PC-3 (cell line): ENCODE measurements around the gene UBL7.

ENCODE experiments used
- EZH2 ChIP-seq: fragments of 300-600 bp; sonication (generic); IDR thresholded peaks from one replicate; pipeline ENCODE4 v1.6.1; 2017; ENCODE audit warnings: antibody characterized with exemption, mild to moderate bottlenecking, low read length; ENCODE audit not compliant: unreplicated experiment
- TF ChIP-seq, protein P1 (sequence below): fragments of 300-600 bp; sonication (generic); conservative IDR thresholded peaks from 2 replicates; pipeline ENCODE4 v1.5.1; 2017; ENCODE audit warnings: antibody characterized with exemption, low read depth, mild to moderate bottlenecking, low read length

DNA sequence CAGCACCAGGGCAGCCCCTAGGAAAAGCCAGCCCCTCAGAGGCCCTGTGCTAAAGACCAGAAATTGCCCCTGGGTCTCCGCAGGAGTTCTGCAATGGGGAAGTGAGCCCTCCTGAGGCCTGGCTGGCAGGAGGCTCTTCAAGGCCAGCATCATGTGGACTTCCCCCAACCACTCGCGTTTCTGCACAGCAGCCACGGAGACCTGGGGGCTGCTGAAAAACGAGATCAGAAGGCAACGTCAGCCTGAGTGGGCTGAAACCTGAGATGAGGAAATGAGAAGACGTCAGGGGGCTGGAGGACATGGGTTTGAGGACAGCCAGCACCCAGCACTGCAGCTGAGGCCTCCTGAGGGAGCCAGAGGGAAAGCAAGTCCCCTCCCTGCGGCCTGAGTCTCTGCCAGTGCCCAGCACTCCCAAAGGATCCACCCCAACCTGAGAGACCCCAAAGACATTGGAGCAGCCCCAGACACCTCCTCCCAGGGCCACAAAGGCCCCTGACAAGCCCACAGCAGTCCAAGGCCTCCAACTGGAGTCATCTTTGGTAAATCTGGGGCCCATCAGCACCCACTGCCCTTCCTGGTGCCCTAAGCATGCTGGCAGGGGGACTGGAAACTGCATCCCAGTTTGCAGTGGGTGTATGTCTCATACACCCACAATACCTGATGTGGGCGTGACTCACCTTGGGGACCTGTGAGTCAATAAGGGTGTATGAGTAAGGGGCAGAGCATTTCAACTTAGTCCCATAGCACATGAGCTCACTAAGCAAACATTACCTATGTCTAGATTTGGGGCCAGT lies 64.3 kb downstream of the UBL7 start:
- TF ChIP-seq EZH2, result no peak
- TF ChIP-seq, protein P1, sequence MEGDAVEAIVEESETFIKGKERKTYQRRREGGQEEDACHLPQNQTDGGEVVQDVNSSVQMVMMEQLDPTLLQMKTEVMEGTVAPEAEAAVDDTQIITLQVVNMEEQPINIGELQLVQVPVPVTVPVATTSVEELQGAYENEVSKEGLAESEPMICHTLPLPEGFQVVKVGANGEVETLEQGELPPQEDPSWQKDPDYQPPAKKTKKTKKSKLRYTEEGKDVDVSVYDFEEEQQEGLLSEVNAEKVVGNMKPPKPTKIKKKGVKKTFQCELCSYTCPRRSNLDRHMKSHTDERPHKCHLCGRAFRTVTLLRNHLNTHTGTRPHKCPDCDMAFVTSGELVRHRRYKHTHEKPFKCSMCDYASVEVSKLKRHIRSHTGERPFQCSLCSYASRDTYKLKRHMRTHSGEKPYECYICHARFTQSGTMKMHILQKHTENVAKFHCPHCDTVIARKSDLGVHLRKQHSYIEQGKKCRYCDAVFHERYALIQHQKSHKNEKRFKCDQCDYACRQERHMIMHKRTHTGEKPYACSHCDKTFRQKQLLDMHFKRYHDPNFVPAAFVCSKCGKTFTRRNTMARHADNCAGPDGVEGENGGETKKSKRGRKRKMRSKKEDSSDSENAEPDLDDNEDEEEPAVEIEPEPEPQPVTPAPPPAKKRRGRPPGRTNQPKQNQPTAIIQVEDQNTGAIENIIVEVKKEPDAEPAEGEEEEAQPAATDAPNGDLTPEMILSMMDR, result 0 out of 2 replicates have a peak, but pooled peaks have one; percentile 22
